Neural progenitor cell (in vitro differentiated cells): Measurements from ENCODE around the gene RARA. TPM values are rescaled to one million over a fixed set of nuclear protein-coding genes. Genes with fewer than 3 reads are reported as not detected.

Source experiments
- DNase-seq: peaks from one replicate; pipeline ENCODE4 v3.0.0-alpha.2; 2016; ENCODE audit warnings: low spot score
- H2AFZ ChIP-seq: fragments of 200-600 bp; sonication (generic); replicated peaks from 2 replicates; pipeline ENCODE4 v1.6.1; 2016; ENCODE audit warnings: antibody characterized with exemption
- H3F3A ChIP-seq: fragments of 200-600 bp; sonication (generic); 2 replicates; pipeline ENCODE4 v1.6.1; 2016; ENCODE audit warnings: antibody characterized with exemption, low read depth
- H3K27ac ChIP-seq: fragments of 200-600 bp; sonication (generic); 2 replicates; pipeline ENCODE4 v1.5.1; 2016; ENCODE audit warnings: mild to moderate bottlenecking
- H3K27me3 ChIP-seq: fragments of 200-600 bp; sonication (generic); 2 replicates; pipeline ENCODE4 v1.6.1; 2016; ENCODE audit warnings: mild to moderate bottlenecking, moderate library complexity
- H3K36me3 ChIP-seq: fragments of 200-600 bp; sonication (generic); 2 replicates; pipeline ENCODE4 v1.5.1; 2016
- H3K4me1 ChIP-seq: fragments of 200-600 bp; sonication (generic); 2 replicates; pipeline ENCODE4 v1.6.1; 2016; ENCODE audit warnings: mixed run types
- H3K4me2 ChIP-seq: fragments of 200-600 bp; sonication (generic); 2 replicates; pipeline ENCODE4 v1.6.1; 2016
- H3K4me3 ChIP-seq: fragments of 200-600 bp; sonication (generic); 2 replicates; pipeline ENCODE4 v1.5.1; 2016
- H3K79me2 ChIP-seq: fragments of 200-600 bp; sonication (generic); 2 replicates; pipeline ENCODE4 v1.6.1; 2016; ENCODE audit warnings: low read depth
- H3K9ac ChIP-seq: fragments of 200-600 bp; sonication (generic); 2 replicates; pipeline ENCODE4 v1.6.1; 2016
- H3K9me3 ChIP-seq: fragments of 200-600 bp; sonication (generic); 2 replicates; pipeline ENCODE4 v1.5.1; 2016; ENCODE audit warnings: low read depth
- H4K20me1 ChIP-seq: fragments of 200-600 bp; sonication (generic); 2 replicates; pipeline ENCODE4 v1.6.1; 2016; ENCODE audit warnings: low read depth
- H3K27ac Mint-ChIP-seq: 3 replicates; pipeline ENCODE4 v1.8.0; 2021; ENCODE audit warnings: mixed read lengths
- H3K27me3 Mint-ChIP-seq: 2 replicates; pipeline ENCODE4 v1.8.0; 2022; ENCODE audit warnings: low read depth, mild to moderate bottlenecking, inconsistent platforms, moderate library complexity, mixed read lengths; ENCODE audit not compliant: insufficient read depth
- H3K36me3 Mint-ChIP-seq: 3 replicates; pipeline ENCODE4 v1.8.0; 2021; ENCODE audit warnings: mixed read lengths
- H3K4me1 Mint-ChIP-seq: 3 replicates; pipeline ENCODE4 v1.8.0; 2021; ENCODE audit warnings: mixed read lengths
- H3K4me3 Mint-ChIP-seq: 3 replicates; pipeline ENCODE4 v1.8.0; 2021; ENCODE audit warnings: mild to moderate bottlenecking, moderate library complexity, mixed read lengths
- H3K9me3 Mint-ChIP-seq: 3 replicates; pipeline ENCODE4 v1.8.0; 2020; ENCODE audit warnings: mixed read lengths
- CTCF ChIP-seq: fragments of 200-600 bp; sonication (generic); IDR thresholded peaks from 2 replicates; pipeline ENCODE4 v1.5.1; 2017; ENCODE audit warnings: antibody characterized with exemption, mild to moderate bottlenecking
- EZH2 ChIP-seq: fragments of 200-600 bp; sonication (generic); IDR thresholded peaks from 2 replicates; pipeline ENCODE4 v1.6.1; 2017; ENCODE audit warnings: antibody characterized with exemption, mild to moderate bottlenecking, moderate library complexity
- EZH2phosphoT487 ChIP-seq: fragments of 200-600 bp; sonication (generic); IDR thresholded peaks from 2 replicates; pipeline ENCODE4 v1.6.1; 2017; ENCODE audit warnings: antibody characterized with exemption
- total RNA-seq: library from RNA; depleted of rRNA; stranded (reverse); fragments of >200 nt; gene quantifications from 2 replicates; pipeline ENCODE4 v1.2.3, GENCODE V29; 2015; ENCODE audit warnings: low replicate concordance

Gene RARA
- total RNA-seq, 1 donor from 2014 or later: 9.0 TPM

- H3K4me2 ChIP-seq: peak overlapping the region; percentile 98
- Mint-ChIP-seq H3K27me3 (peaks cover 9% of the 10 kb centered on the region), H3K4me3 (peak overlapping the region; percentile 65), H3K36me3 (peaks cover 4% of the 10 kb centered on the region), H3K9me3 (no peaks in the 10 kb centered on the region), H3K27ac (no peak overlapping the region), H3K4me1 (peaks cover 81% of the 10 kb centered on the region)
- H3F3A ChIP-seq: peaks cover 39% of the 10 kb centered on the region
- no peak overlapping the region for H3K27ac ChIP-seq
- no peak for TF ChIP-seq EZH2
- TF ChIP-seq EZH2phosphoT487: no peak
- TF ChIP-seq CTCF: no peak
- H3K79me2 ChIP-seq: no peaks in the 10 kb centered on the region
- H3K36me3 ChIP-seq: no peaks in the 10 kb centered on the region
- peaks cover 87% of the 10 kb centered on the region for H4K20me1 ChIP-seq
- H2AFZ ChIP-seq: no peak overlapping the region
- H3K27me3 ChIP-seq: peaks cover 49% of the 10 kb centered on the region
- H3K4me1 ChIP-seq: peaks cover 81% of the 10 kb centered on the region
- no peak for DNase-seq
- H3K4me3 ChIP-seq: no peak overlapping the region
- no peaks in the 10 kb centered on the region for H3K9me3 ChIP-seq
- no peak overlapping the region for H3K9ac ChIP-seq
Measured at GRCh38 chr17:40346765-40347158, 37.8 kb downstream of the RARA start.

- Histone ChIP-seq H3K4me3 (no peak overlapping the region), H3K4me1 (peaks cover 82% of the 10 kb centered on the region), H3K27me3 (peaks cover 42% of the 10 kb centered on the region), H3K27ac (no peak overlapping the region), H3K36me3 (no peaks in the 10 kb centered on the region), H3K9ac (no peak overlapping the region), H2AFZ (no peak overlapping the region), H3K79me2 (no peaks in the 10 kb centered on the region), H3K4me2 (peak overlapping the region; percentile 98), H3F3A (peaks cover 34% of the 10 kb centered on the region), H3K9me3 (no peaks in the 10 kb centered on the region), H4K20me1 (peaks cover 84% of the 10 kb centered on the region)
- H3K9me3 Mint-ChIP-seq: no peaks in the 10 kb centered on the region
- H3K27me3 Mint-ChIP-seq: peaks cover 9% of the 10 kb centered on the region
- H3K4me1 Mint-ChIP-seq: peaks cover 88% of the 10 kb centered on the region
- peaks cover 7% of the 10 kb centered on the region for H3K36me3 Mint-ChIP-seq
- no peak overlapping the region for H3K27ac Mint-ChIP-seq
- H3K4me3 Mint-ChIP-seq: peak overlapping the region; percentile 55
- TF ChIP-seq EZH2phosphoT487 (no peak), CTCF (no peak), EZH2 (no peak)
- DNase-seq: no peak
Measured at GRCh38 chr17:40347319-40348135, 38.5 kb downstream of the RARA start.

- H2AFZ ChIP-seq: no peak overlapping the region
- H3K9me3 ChIP-seq: no peaks in the 10 kb centered on the region
- Mint-ChIP-seq H3K9me3 (no peaks in the 10 kb centered on the region), H3K4me1 (peaks cover 84% of the 10 kb centered on the region), H3K27ac (no peak overlapping the region), H3K36me3 (peaks cover 12% of the 10 kb centered on the region), H3K4me3 (peak overlapping the region; percentile 55), H3K27me3 (peaks cover 9% of the 10 kb centered on the region)
- H3K9ac ChIP-seq: no peak overlapping the region
- H3K27ac ChIP-seq: no peak overlapping the region
- peaks cover 28% of the 10 kb centered on the region for H3F3A ChIP-seq
- no peaks in the 10 kb centered on the region for H3K79me2 ChIP-seq
- DNase-seq: no peak
- no peaks in the 10 kb centered on the region for H3K36me3 ChIP-seq
- peaks cover 36% of the 10 kb centered on the region for H3K27me3 ChIP-seq
- H3K4me1 ChIP-seq: peaks cover 76% of the 10 kb centered on the region
- H4K20me1 ChIP-seq: peaks cover 78% of the 10 kb centered on the region
- peak overlapping the region; percentile 98 for H3K4me2 ChIP-seq
- TF ChIP-seq CTCF (no peak), EZH2 (no peak), EZH2phosphoT487 (no peak)
- no peak overlapping the region for H3K4me3 ChIP-seq
Measured at GRCh38 chr17:40348136-40348504, 39.1 kb downstream of the RARA start.
